ENCODE data around the gene IL1B. TPM values are rescaled to one million over a fixed set of nuclear protein-coding genes. Genes with fewer than 3 reads are reported as not detected.
"Not testable (repeated sequence)": the region's sequence is repeated elsewhere in the genome, so short reads cannot be mapped to it uniquely, and the experiment has no call there.

IL1B gene
- total RNA-seq, 2 experiments from 2014 or later, result not detected

DNA sequence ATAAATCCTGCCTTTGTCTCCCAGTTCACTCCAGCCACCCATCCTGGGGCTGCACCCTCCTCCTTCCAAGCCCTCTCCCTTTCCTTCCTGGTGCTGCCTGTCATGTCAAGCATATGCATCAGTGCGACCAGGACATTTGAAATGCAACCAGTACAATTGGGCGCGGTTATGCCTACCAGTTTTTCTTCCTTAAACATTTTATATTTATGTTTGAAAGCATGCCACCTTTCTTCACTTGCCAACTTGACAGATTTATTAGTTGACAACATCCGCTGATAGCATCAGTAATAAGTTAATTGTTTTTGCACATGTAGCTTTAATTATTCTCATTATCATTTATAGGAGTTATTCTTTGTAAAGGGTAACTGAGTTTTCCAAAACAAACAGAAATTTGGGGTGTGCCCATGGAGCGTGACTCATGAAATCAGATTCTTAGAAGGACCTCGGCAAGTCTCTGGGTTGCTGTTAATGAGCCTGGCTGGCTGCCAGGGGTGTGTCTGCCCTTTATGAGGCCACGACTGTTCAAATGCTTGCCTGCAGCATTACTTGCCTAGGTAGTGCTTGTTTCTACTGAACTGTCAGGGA is 32.8 kb upstream of the IL1B start:
- Mint-ChIP-seq H3K36me3 (ENCODE audit: low read depth) (no peaks in the 10 kb centered on the region), H3K9me3 (no peaks in the 10 kb centered on the region), H3K4me1 (ENCODE audit: low read depth) (no peaks in the 10 kb centered on the region), H3K27me3 (peaks cover 26% of the 10 kb centered on the region), H3K4me3 (no peak overlapping the region), H3K27ac (no peak overlapping the region)
- peak; percentile 71 for ATAC-seq
- POLR2A ChIA-PET, result no interaction called here
- no peak for TF ChIP-seq CTCF (IDR thresholded peaks at IDR 0.05)
- peak; percentile 79 for DNase-seq
- CTCF ChIA-PET, result interaction anchor here (1.4 to 2.8 kb wide), 2 partner anchors 16 to 73 kb away, joined by 3 to 11 read pairs; no protein-coding TSS in a partner anchor
- intact Hi-C loops (cut with micrococcal nuclease), result no loop called here

DNA sequence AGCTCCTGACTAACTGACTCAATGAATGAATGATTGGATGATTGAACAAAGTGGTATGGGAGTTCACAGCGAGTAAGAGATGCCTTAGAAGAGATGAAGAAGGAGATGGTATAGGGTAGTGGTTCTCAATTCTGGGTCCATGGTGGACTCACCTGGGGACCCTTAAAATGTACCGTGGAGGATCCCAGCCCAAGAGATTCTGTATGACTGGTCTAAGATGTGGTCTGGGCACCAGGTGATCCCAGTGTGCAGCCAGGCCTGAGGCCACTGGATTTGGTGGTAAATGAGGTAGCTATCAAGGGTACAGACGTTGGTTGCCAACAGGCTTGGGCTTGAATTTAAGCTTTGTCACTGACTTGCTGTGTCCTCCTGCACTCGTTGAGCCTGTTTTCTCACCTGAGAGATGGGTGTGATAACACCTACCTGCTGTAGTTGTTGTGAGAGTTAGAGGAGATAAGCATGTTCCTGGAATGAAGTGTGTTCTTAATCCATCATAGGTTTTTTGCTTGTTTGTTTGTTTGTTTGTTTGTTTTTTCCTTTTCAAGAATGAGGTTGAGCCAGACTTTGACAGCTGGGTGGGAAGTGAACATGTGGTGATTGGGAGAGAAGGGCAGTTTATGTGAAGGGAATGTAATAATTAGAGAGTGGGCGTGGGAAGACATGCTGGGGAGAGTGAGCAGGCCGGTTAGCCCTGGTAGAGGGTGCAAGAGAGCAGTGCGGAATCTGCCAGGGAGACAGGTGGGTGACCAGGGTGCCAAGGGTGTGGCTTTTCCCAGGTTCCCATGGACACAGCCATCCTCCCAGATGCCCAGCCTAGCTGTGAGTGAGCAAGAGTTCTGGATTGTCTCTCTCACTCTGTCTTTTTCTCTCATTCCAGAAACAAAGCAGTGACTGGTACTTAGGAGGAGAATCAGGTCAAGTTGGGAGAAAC is 31.4 kb upstream of the IL1B start:
- CTCF ChIA-PET, result interaction anchor here (0.8 to 1.4 kb wide), 3 partner anchors 17 to 119 kb away, joined by 3 to 4 read pairs (median 4); no protein-coding TSS in a partner anchor
- Mint-ChIP-seq H3K27ac (no peak overlapping the region), H3K36me3 (ENCODE audit: low read depth) (no peaks in the 10 kb centered on the region)

GRCh38 chr2:112866128-112866835 is 29.7 kb upstream of the IL1B start:
- ChIA-PET CTCF (interaction anchor here (1.2 kb wide), 1 partner anchor 117 kb away, joined by 3 read pairs; no protein-coding TSS in a partner anchor), POLR2A (no interaction called here)
- peaks cover 18% of the 10 kb centered on the region for H3K27me3 Mint-ChIP-seq
- TF ChIP-seq CTCF (IDR thresholded peaks at IDR 0.05), result no peak
- no peaks in the 10 kb centered on the region for H3K4me1 Mint-ChIP-seq (ENCODE audit: low read depth)
- no peak overlapping the region for H3K4me3 Mint-ChIP-seq
- H3K9me3 Mint-ChIP-seq, result no peaks in the 10 kb centered on the region
- intact Hi-C loops (cut with micrococcal nuclease), result no loop called here
- ATAC-seq (no peak), DNase-seq (no peak)
- H3K36me3 Mint-ChIP-seq (ENCODE audit: low read depth), result no peaks in the 10 kb centered on the region
- no peak overlapping the region for H3K27ac Mint-ChIP-seq

More for the DNA sequence above, 31.4 kb upstream of the IL1B start:
- no peak for TF ChIP-seq CTCF (IDR thresholded peaks at IDR 0.05)
- intact Hi-C loops (cut with micrococcal nuclease), result no loop called here
- POLR2A ChIA-PET, result no interaction called here
- no peak overlapping the region for H3K4me3 Mint-ChIP-seq
- H3K4me1 Mint-ChIP-seq (ENCODE audit: low read depth), result no peaks in the 10 kb centered on the region
- H3K27me3 Mint-ChIP-seq, result peaks cover 25% of the 10 kb centered on the region
- no peak for ATAC-seq
- no peak for DNase-seq
- no peaks in the 10 kb centered on the region for H3K9me3 Mint-ChIP-seq

- Mint-ChIP-seq H3K4me3 (no peak overlapping the region), H3K9me3 (peaks cover 6% of the 10 kb centered on the region), H3K27ac (no peak overlapping the region), H3K27me3 (peaks cover 10% of the 10 kb centered on the region), H3K4me1 (ENCODE audit: low read depth) (no peaks in the 10 kb centered on the region), H3K36me3 (ENCODE audit: low read depth) (no peaks in the 10 kb centered on the region)
- POLR2A ChIA-PET, result interaction anchor here (0.5 kb wide), 1 partner anchor 52 kb away, joined by 3 read pairs; no protein-coding TSS in a partner anchor
- intact Hi-C loops (cut with micrococcal nuclease), result no loop called here
- no peak for TF ChIP-seq CTCF (IDR thresholded peaks at IDR 0.05)
- DNase-seq (no peak), ATAC-seq (no peak)
- CTCF ChIA-PET, result interaction anchor here (1.0 kb wide), 1 partner anchor 15 kb away, joined by 3 read pairs; no protein-coding TSS in a partner anchor
Observed at GRCh38 chr2:112864072-112864471, 27.5 kb upstream of the IL1B start.

- DNase-seq; intact Hi-C loops (cut with micrococcal nuclease); H3K27ac Mint-ChIP-seq; POLR2A ChIA-PET; H3K9me3 Mint-ChIP-seq; ATAC-seq; H3K4me1 Mint-ChIP-seq (ENCODE audit: low read depth); H3K4me3 Mint-ChIP-seq; H3K27me3 Mint-ChIP-seq; H3K36me3 Mint-ChIP-seq (ENCODE audit: low read depth); CTCF ChIA-PET: not testable (repeated sequence)
Observed at GRCh38 chr2:112859406-112860183, 23.0 kb upstream of the IL1B start.

All from activated CD8-positive, alpha-beta T cell treated with anti-CD3 and anti-CD28 coated beads for 36 hours (primary cell).